RWPE1 (cell line): ENCODE results near the gene KMT2B.

ENCODE experiments used
- CTCF ChIA-PET: fragments of 350-600 bp; sonication (Branson Sonifier 250); formaldehyde crosslinking; extraction: SDS; loops from one replicate; lab custom pipeline; 2021; lab: Yijun Ruan, JAX
- POLR2A ChIA-PET: fragments of 400-600 bp; formaldehyde crosslinking; extraction: SDS; loops from one replicate; lab custom pipeline; 2020; ENCODE audit warnings: antibody characterized with exemption; ENCODE audit not compliant: low non-redundant PET; lab: Yijun Ruan, JAX
- DNase-seq: peaks from one replicate; pipeline ENCODE4 v3.0.0; 2012; ENCODE audit warnings: low spot score
- H3K27ac ChIP-seq: fragments of 450-650 bp; 2 replicates; pipeline ENCODE4 v1.5.1; 2017
- CTCF ChIP-seq: fragments of 450-650 bp; conservative IDR thresholded peaks from 2 replicates; pipeline ENCODE4 v1.5.1; 2017; ENCODE audit warnings: low read depth, mild to moderate bottlenecking

The KMT2B gene

GRCh38 chr19:35780717-35781116 lies 62.9 kb downstream of the KMT2B start:
- POLR2A ChIA-PET: no interaction called here
- TF ChIP-seq CTCF: no peak
- CTCF ChIA-PET: no interaction called here
- no peak overlapping the region for H3K27ac ChIP-seq
- no peak for DNase-seq

GRCh38 chr19:35781650-35782049 lies 63.8 kb downstream of the KMT2B start:
- H3K27ac ChIP-seq: no peak overlapping the region
- CTCF ChIA-PET: no interaction called here
- POLR2A ChIA-PET: no interaction called here

GRCh38 chr19:35782589-35782988 lies 64.8 kb downstream of the KMT2B start:
- ChIA-PET CTCF (no interaction called here), POLR2A (no interaction called here)
- no peak for TF ChIP-seq CTCF
- DNase-seq: no peak
- no peak overlapping the region for H3K27ac ChIP-seq

More at GRCh38 chr19:35781650-35782049, 63.8 kb downstream of the KMT2B start:
- TF ChIP-seq CTCF: no peak
- DNase-seq: no peak

- no peak for TF ChIP-seq CTCF
- DNase-seq: no peak
- ChIA-PET POLR2A (no interaction called here), CTCF (no interaction called here)
- no peak overlapping the region for H3K27ac ChIP-seq
Observed at GRCh38 chr19:35783469-35784434, 65.9 kb downstream of the KMT2B start.

GRCh38 chr19:35784503-35785338 lies 66.9 kb downstream of the KMT2B start:
- CTCF ChIA-PET: no interaction called here
- H3K27ac ChIP-seq: no peak overlapping the region
- no peak for TF ChIP-seq CTCF
- DNase-seq: no peak
- POLR2A ChIA-PET: no interaction called here

- H3K27ac ChIP-seq: no peak overlapping the region
- no peak for TF ChIP-seq CTCF
- ChIA-PET POLR2A (no interaction called here), CTCF (no interaction called here)
- DNase-seq: no peak
Observed at GRCh38 chr19:35785339-35785627, 67.5 kb downstream of the KMT2B start.
